HG03135 (cell line): ENCODE measurements around the gene PEX11B.

ENCODE experiments used
- ATAC-seq: cut with Tn5 transposase; IDR thresholded peaks from one replicate; pipeline ENCODE4 v1.9.1; 2021; ENCODE audit warnings: mild to moderate bottlenecking, moderate library complexity; ENCODE audit not compliant: unreplicated experiment

The PEX11B gene

GRCh38 chr1:145912128-145912641 is 6.3 kb downstream of the PEX11B start:
- ATAC-seq, result no peak

- no peak for ATAC-seq
Measured at GRCh38 chr1:145908653-145909052, 9.9 kb downstream of the PEX11B start.

- no peak for ATAC-seq
Measured at GRCh38 chr1:145906954-145907753, 11.4 kb downstream of the PEX11B start.

DNA sequence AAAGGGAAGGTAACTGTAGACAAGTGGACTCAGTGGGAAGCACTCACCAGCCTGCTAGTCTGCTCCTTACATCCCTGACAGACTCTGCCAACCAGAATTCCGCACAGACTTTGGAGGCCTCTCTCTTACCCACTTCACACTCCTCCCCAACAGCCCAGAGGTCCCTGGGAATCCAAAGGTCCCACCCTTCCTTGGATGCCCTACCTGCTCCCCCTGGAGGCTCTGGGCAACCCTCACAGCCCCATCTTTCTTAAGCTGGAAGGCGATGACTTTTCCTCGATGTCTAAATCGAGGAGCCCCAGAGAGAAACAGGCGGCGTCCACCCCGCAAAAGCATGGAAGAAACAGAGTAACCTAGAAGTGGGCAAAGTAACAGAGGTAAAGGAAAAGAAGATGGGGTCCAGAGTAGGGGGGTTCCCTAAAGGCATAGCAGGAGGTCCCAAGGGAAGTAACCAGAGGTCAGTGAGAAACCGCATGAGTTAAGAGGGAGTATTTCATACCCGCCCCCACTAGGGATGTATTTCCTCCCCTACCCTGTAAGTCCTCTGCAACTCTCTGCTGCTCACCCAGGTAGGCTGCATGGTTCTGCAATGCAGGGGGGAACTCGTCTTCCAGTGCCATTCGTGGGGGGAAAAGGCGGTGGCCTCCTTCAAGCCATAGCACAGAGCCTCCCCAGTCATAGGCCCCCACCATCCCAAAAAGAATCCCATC is 17.1 kb downstream of the PEX11B start:
- no peak for ATAC-seq

DNA sequence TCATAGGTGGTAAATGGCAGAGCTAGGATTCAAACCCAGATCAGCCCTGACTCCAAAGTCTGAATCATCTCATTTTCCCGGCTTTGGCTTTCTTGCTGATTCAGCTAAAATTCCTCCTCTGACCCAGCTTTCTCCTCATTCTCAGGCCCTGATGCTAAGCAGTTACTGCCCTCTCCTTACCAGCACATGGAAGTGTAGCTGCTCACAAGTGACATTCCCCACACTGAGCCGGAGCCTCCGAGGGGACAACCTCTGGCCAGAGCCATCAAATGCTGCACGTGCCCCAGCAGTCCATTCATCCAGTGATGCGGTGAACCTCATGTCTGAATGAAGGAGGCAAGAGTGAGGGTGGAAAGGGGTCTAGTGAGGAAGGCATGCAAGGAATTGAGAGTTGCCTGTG is 19.8 kb downstream of the PEX11B start:
- ATAC-seq, result no peak

- no peak for ATAC-seq
Measured at GRCh38 chr1:145897969-145898368, 20.5 kb downstream of the PEX11B start.

DNA sequence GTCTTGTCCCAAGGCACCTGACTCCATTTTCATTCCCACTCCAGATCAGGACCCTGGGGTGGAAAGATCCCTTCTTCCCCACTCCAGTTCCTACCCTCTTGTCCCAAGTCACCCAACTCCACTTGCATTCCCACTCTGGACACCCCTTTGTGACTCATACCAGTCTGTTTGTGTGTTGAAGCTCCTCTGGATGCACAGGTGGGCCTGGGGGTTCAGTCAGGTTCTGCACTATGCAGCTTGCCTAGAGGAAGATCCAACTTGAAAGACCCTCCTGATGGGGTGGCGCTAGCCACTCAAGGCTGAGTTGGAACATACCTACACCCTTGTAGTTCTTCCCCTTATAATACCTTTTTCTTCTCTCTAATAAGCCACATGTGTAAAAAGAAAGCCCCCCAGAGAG is 23.0 kb downstream of the PEX11B start:
- ATAC-seq, result no peak

GRCh38 chr1:145893306-145894055 is 25.0 kb downstream of the PEX11B start:
- ATAC-seq, result no peak

DNA sequence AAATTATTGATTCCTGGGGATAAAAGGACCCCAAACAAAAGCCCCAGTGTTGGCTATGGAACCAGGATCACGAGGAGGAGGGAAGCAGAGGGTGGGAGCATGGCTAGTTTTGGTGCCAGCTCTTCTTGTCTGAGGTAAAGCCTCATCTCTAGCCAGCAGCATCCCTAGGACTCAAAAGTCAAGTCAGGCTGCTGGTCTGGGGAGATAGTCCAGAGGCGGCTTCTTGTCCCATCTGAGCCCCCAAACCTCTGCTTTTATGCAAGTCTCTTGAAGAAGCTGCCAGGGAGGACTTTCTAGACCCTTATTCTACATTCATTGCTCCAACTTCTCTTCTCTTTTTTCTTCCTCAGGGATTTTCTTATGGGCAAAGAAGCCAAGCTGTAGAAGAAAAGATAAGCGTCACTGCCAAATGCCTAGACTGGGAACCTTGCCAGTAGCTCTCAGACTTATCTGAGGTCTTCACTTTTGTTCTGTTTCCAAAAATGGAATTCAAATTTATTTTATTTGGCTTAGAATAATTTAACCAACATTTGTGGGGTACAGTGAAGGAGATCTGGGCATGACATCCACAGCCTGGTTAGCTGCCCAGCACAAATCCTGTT is 25.9 kb downstream of the PEX11B start:
- no peak for ATAC-seq

GRCh38 chr1:145891587-145892485 is 26.7 kb downstream of the PEX11B start:
- ATAC-seq, result no peak

GRCh38 chr1:145891143-145891542 is 27.4 kb downstream of the PEX11B start:
- no peak for ATAC-seq

- ATAC-seq, result no peak
Measured at GRCh38 chr1:145889722-145890121, 28.8 kb downstream of the PEX11B start.

GRCh38 chr1:145887631-145888030 is 30.9 kb downstream of the PEX11B start:
- ATAC-seq, result no peak

DNA sequence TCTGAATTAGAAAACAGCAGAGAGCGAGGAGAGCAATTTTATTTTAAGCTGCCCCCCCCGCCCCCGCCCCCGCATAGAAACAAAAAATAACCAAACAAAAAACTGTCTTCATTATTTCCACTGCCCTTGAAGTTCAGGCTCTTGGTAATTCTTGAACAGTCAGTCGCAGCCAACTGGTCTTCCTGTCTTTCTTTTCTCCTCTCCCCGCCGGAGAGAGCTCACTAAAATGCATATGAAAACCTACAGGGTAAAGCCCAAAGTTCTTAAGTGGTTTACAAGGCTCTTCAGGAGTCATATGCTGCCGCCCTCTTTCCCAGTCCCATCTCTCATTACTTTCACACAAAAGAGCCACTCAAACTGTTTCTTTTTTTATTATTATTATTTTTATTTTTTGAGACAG is 31.7 kb downstream of the PEX11B start:
- ATAC-seq, result no peak

GRCh38 chr1:145886390-145886789 is 32.1 kb downstream of the PEX11B start:
- no peak for ATAC-seq

DNA sequence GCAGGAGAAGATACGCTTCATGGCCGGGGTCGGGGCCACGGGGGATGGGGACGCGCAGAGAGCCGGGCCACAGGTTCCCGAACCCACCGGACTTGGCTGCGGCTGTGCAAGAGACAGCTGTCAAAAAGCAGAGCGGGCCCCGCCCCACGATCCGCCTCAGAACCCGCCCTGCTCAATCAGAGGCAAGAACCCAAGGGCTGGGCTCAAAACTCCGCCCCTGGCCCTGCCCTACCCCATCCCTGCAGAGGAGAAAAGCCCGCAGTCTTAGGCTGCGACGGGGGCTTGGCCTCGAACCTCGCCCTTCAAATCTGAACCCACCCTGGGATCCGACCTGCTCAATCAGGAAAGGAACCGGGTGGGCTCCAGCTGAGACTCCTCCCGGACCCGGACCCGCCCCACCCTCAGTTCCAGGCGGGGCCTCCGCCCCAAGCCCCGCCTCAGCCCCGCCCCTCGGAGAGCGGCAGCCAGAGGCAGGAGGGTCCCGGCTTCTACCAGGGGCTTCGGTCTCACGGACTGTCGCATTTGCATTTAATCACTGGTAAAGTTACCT is 32.7 kb downstream of the PEX11B start, which contains the start of gene ANKRD35:
Gene ANKRD35, minus strand, starts transcription at position 129 of the 550 bp plus-strand sequence. Its CDS starts 108 bp downstream, at position 21.
- ATAC-seq, result peak; percentile 100

DNA sequence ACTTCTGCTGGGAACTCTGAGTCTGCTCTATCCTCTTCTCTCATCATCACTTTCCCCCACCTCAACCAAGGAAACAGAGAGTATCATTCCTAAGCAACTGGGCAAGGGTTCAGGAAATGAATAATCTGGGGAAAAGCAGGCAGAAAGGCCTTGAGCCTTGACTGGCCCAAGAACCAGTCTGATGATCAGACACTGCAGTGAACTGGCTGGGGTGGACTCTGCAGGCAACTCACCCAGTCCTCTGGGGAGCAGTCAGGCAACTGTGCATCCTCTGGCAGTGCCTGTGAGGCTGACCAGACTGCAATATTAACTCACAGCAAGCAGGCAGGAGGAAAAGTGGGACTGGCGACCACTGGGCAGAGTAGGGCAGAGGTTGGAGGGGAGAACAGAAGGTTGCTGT is 33.8 kb downstream of the PEX11B start:
- ATAC-seq, result no peak

GRCh38 chr1:145879775-145880174 is 38.7 kb downstream of the PEX11B start:
- no peak for ATAC-seq

DNA sequence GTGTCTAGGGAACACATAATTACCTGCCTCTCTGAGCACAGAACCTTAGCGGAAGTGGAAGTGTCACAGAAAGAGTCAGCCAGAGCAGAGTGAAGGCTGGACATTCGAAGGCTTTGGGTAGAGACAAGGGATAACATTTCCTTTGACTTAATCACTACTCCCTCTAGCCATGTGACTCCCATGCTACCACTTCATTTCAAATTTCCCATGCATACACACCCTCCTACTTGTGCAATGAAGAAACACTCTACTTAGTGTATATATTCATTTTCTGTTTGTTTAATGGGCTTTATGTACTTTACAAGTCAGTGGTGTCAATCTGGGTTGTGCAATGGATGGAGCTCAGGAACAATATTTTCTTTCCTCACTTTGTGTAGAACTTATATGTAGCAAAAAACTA is 39.8 kb downstream of the PEX11B start:
- no peak for ATAC-seq
